DND-41 (cell line): ENCODE measurements around the gene NKPD1.

Experiments
- ATAC-seq: fragments of 200-7000 bp; cut with Tn5 transposase; 3 replicates; pipeline ENCODE4 v1.9.1; 2021; ENCODE audit warnings: low read depth; ENCODE audit not compliant: insufficient read depth
- DNase-seq: peaks from one replicate; pipeline ENCODE4 v3.0.0-alpha.2; 2020
- H2AFZ ChIP-seq: 2 replicates; pipeline ENCODE4 v1.6.0; 2012; ENCODE audit warnings: low read depth, low read length
- H3K27ac ChIP-seq: 2 replicates; pipeline ENCODE4 v1.5.1; 2012; ENCODE audit warnings: low read length, inconsistent platforms
- H3K27me3 ChIP-seq: fragments of 200-600 bp; sonication (generic); 2 replicates; pipeline ENCODE4 v1.6.0; 2012; ENCODE audit warnings: low read length, mild to moderate bottlenecking, inconsistent platforms; ENCODE audit not compliant: insufficient read depth, poor library complexity
- H3K36me3 ChIP-seq: 2 replicates; pipeline ENCODE4 v1.5.1; 2012; ENCODE audit warnings: low read length, inconsistent platforms; ENCODE audit not compliant: insufficient read depth
- H3K4me1 ChIP-seq: 2 replicates; pipeline ENCODE4 v1.5.1; 2012; ENCODE audit warnings: mild to moderate bottlenecking, low read length; ENCODE audit not compliant: insufficient read depth
- H3K4me2 ChIP-seq: 2 replicates; pipeline ENCODE4 v1.6.0; 2012; ENCODE audit warnings: mild to moderate bottlenecking, moderate library complexity, low read length, inconsistent platforms; ENCODE audit not compliant: insufficient read depth
- H3K4me3 ChIP-seq, 2 experiments: fragments of 200-600 bp in 1 of 2; shearing (Covaris generic) in 1 of 2; 2 replicates each; pipeline ENCODE4 v1.5.1; 2012 to 2016; ENCODE audit warnings: inconsistent platforms in 2 of 2, low read length in 2 of 2, mild to moderate bottlenecking in 2 of 2, low read depth in 1 of 2, moderate library complexity in 1 of 2
- H3K79me2 ChIP-seq: 2 replicates; pipeline ENCODE4 v1.6.0; 2012; ENCODE audit warnings: low read length, inconsistent platforms; ENCODE audit not compliant: insufficient read depth
- H3K9ac ChIP-seq: 2 replicates; pipeline ENCODE4 v1.6.0; 2012; ENCODE audit warnings: low read depth, mild to moderate bottlenecking, inconsistent platforms, low read length, moderate library complexity
- H3K9me3 ChIP-seq: 2 replicates; pipeline ENCODE4 v1.5.1; 2012; ENCODE audit warnings: low read length, moderate library complexity, mild to moderate bottlenecking, inconsistent platforms; ENCODE audit not compliant: insufficient read depth, severe bottlenecking
- H4K20me1 ChIP-seq: 2 replicates; pipeline ENCODE4 v1.6.0; 2012; ENCODE audit warnings: low read length; ENCODE audit not compliant: insufficient read depth
- CTCF ChIP-seq: IDR thresholded peaks from 2 replicates; pipeline ENCODE4 v1.5.1; 2012; ENCODE audit warnings: borderline replicate concordance, low read length, moderate library complexity, mild to moderate bottlenecking; ENCODE audit not compliant: poor library complexity, severe bottlenecking; ENCODE audit errors: extremely low read depth
- EZH2 ChIP-seq: IDR thresholded peaks from 3 replicates; pipeline ENCODE4 v1.6.1; 2012; ENCODE audit warnings: borderline replicate concordance, low read depth, mild to moderate bottlenecking, moderate library complexity, low read length, inconsistent platforms; ENCODE audit not compliant: severe bottlenecking

Gene NKPD1

GRCh38 chr19:45189971-45190370 is 29.2 kb upstream of the NKPD1 start:
- Histone ChIP-seq H3K4me2 (no peak overlapping the region), H2AFZ (no peak overlapping the region), H4K20me1 (no peaks in the 10 kb centered on the region), H3K9ac (no peak overlapping the region), H3K27me3 (no peaks in the 10 kb centered on the region), H3K27ac (no peak overlapping the region), H3K36me3 (no peaks in the 10 kb centered on the region), H3K79me2 (no peaks in the 10 kb centered on the region), H3K4me3 (no peak overlapping the region), H3K9me3 (no peaks in the 10 kb centered on the region), H3K4me1 (0 out of 2 replicates have a peak, but pooled peaks cover 4% of the 10 kb centered on the region)
- DNase-seq (no peak), ATAC-seq (no peak)
- TF ChIP-seq CTCF: no peak
- no peak for TF ChIP-seq EZH2

GRCh38 chr19:45187421-45188100 is 26.8 kb upstream of the NKPD1 start:
- no peak overlapping the region for H3K9ac ChIP-seq
- DNase-seq (peak; percentile 31), ATAC-seq (peak; percentile 76)
- H3K9me3 ChIP-seq: no peaks in the 10 kb centered on the region
- 0 out of 2 replicates have a peak, but pooled peaks cover 4% of the 10 kb centered on the region for H3K4me1 ChIP-seq
- H4K20me1 ChIP-seq: no peaks in the 10 kb centered on the region
- TF ChIP-seq CTCF: peak; percentile 72
- no peak for TF ChIP-seq EZH2
- no peak overlapping the region for H3K27ac ChIP-seq
- H3K4me2 ChIP-seq: no peak overlapping the region
- H3K27me3 ChIP-seq: no peaks in the 10 kb centered on the region
- H3K79me2 ChIP-seq: no peaks in the 10 kb centered on the region
- no peak overlapping the region for H3K4me3 ChIP-seq
- peak overlapping the region; percentile 51 for H2AFZ ChIP-seq
- no peaks in the 10 kb centered on the region for H3K36me3 ChIP-seq

GRCh38 chr19:45186509-45187334 is 25.9 kb upstream of the NKPD1 start:
- no peak overlapping the region for H3K27ac ChIP-seq
- H3K79me2 ChIP-seq: no peaks in the 10 kb centered on the region
- H3K4me1 ChIP-seq: 0 out of 2 replicates have a peak, but pooled peaks cover 4% of the 10 kb centered on the region
- DNase-seq: no peak
- H3K4me2 ChIP-seq: no peak overlapping the region
- H2AFZ ChIP-seq: no peak overlapping the region
- H3K36me3 ChIP-seq: no peaks in the 10 kb centered on the region
- no peak for ATAC-seq
- H3K9ac ChIP-seq: no peak overlapping the region
- TF ChIP-seq EZH2 (no peak), CTCF (no peak)
- no peaks in the 10 kb centered on the region; the same call in 1 of the 2 replicates for H4K20me1 ChIP-seq
- H3K27me3 ChIP-seq: no peaks in the 10 kb centered on the region
- no peaks in the 10 kb centered on the region for H3K9me3 ChIP-seq
- no peak overlapping the region for H3K4me3 ChIP-seq
